Measurements from ENCODE around the gene SH3BP4. TPM values are rescaled to one million over a fixed set of nuclear protein-coding genes. Genes with fewer than 3 reads are reported as not detected.

The SH3BP4 gene
- polyA plus RNA-seq, 2 of the 4 experiments (the other 2 are of a cell fraction): 22.6 to 35.7 TPM

DNA sequence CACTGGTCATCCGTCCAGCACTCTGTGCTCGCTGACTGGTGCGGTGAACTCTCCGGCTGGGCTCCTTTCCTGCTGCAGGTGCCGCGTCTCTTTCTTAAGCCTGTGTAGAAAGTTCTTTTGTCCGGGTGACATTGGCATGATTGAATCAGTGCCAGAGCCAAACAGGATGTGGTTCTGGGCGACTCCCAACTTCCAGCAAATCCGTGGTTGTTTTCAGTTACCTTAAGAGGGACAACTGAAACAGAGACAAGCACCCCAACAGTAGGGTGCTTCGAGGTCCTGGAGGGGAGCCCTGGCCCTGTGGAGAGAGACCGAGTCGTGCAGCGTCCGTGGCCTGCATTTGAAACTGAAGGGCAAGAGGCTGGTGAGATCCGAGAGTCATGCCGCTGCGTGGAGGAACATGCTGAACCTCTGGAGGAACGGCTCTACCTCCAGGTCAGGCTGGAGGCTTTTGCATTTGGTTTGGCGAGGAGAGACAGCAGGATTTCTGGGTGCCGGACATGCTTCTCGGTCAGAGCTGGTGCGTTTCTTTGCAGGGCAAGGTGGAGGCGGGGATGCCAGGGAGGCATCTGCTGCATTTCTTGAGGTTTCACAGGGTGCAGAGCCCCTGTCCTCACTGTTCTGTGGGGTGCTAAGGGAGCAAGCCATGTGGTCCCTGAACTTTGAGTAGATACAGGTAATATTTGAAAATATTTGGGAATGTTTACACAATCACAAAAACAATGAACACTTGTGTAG, 26.8 kb downstream of the SH3BP4 start:
- Histone ChIP-seq H3K4me1 (peaks cover 55% of the 10 kb centered on the region), H3K9me3 (0 out of 3 replicates have a peak, but pooled peaks cover 5% of the 10 kb centered on the region), H3K4me2 (0 out of 3 replicates have a peak overlapping the region, but pooled peaks have one; percentile 15), H3K4me3 (no peak overlapping the region), H3K27ac (peak overlapping the region; percentile 6 to 96; a peak in 4 of 6 replicates)
- TF ChIP-seq SMC3 (IDR thresholded peaks at IDR 0.05) (no peak), RAD21 (conservative IDR thresholded peaks at IDR 0.05 in 1 of 2, IDR thresholded peaks at IDR 0.05 in 1 of 2) (no peak), KDM1A (IDR thresholded peaks at IDR 0.05; ENCODE audit: low read depth) (no peak), HOXB13 (CRISPR knock-in tag; IDR thresholded peaks at IDR 0.05; ENCODE audit: low read depth) (no peak), GATA3 (IDR thresholded peaks at IDR 0.05; ENCODE audit: borderline replicate concordance) (no peak), MYC (IDR thresholded peaks at IDR 0.05; ENCODE audit: borderline replicate concordance, low read length) (no peak), SREBF2 (IDR thresholded peaks at IDR 0.05) (no peak), E2F6 (IDR thresholded peaks at IDR 0.05; ENCODE audit: borderline replicate concordance, low read depth) (no peak), JUN (IDR thresholded peaks at IDR 0.05) (no peak), ESRRA (IDR thresholded peaks at IDR 0.05; ENCODE audit: borderline replicate concordance, low read length) (no peak), RCOR1 (IDR thresholded peaks at IDR 0.05; ENCODE audit: low read depth, low read length) (no peak), MAFK (IDR thresholded peaks at IDR 0.05; ENCODE audit: partially characterized antibody) (no peak), USF2 (IDR thresholded peaks at IDR 0.05) (no peak), NFE2L2 (conservative IDR thresholded peaks at IDR 0.05; ENCODE audit: low read length) (no peak), CBX2 (IDR thresholded peaks at IDR 0.05; ENCODE audit: borderline replicate concordance, low read depth) (no peak)
- TF ChIP-seq, protein P1, sequence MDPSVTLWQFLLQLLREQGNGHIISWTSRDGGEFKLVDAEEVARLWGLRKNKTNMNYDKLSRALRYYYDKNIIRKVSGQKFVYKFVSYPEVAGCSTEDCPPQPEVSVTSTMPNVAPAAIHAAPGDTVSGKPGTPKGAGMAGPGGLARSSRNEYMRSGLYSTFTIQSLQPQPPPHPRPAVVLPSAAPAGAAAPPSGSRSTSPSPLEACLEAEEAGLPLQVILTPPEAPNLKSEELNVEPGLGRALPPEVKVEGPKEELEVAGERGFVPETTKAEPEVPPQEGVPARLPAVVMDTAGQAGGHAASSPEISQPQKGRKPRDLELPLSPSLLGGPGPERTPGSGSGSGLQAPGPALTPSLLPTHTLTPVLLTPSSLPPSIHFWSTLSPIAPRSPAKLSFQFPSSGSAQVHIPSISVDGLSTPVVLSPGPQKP (IDR thresholded peaks at IDR 0.05; ENCODE audit: low read depth, low read length): no peak
- ChIA-PET CTCF (no interaction called here), POLR2A (no interaction called here)
- no peak for DNase-seq (ENCODE audit: low read depth in 1 of 2, low spot score in 1 of 2)
- ATAC-seq: no peak
- FAIRE-seq: no peak
- 81% methylated on average over 20 of the region's 23 CpGs for WGBS (ENCODE audit: missing lambda C conversion rate)

DNA sequence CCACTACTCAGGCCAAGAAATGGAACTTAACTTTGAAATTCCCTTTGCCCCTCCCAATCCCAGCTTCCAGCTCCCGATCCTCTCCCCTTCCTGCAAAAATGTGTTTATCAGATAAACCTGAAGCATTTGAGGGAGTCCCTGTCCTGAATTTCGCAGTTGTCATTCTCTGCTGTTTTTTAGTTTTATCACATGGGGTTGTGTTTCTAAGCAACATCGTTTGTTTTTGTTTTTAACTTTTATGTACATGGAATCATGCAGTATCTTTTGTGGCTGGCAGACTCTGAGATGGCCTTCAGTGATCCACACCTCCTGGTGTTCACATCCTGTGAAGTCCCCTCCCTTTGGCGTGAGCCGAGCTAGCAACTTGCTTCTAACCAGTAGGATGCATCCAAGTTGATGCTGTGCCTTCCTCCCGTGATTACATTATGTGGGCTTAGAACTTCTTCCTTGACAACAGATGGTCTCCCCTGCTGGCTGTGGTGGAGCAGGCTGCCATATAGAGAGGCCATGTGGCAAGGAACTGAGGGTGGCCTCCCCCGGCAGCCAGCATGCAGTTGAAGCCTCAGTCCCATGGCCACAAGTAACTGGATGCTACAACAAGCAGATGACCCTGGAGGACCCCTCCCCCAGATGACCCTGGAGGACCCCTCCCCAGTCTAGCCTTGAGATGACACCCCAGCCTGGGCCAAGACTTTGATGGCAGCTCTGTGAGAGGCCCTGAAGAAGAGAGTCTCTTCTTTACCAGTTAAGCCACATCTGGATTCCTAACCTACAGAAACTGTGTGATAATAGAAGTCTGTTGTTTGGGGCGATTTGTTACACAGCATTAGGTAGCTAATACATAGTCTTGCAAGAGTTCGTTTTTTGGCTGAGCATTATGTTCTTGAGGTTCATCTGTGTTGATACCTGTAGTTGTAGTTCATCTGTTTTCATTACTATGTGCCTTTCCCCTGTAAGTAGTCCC, 27.7 kb downstream of the SH3BP4 start:
- Histone ChIP-seq H3K27ac (peak overlapping the region; percentile 86 to 96), H3K9me3 (0 out of 3 replicates have a peak, but pooled peaks cover 5% of the 10 kb centered on the region), H3K4me2 (no peak overlapping the region), H3K4me3 (no peak overlapping the region), H3K4me1 (peaks cover 63% of the 10 kb centered on the region)
- ChIA-PET CTCF (interaction anchor here (1.1 to 2.7 kb wide), 4 partner anchors 25 to 434 kb away, joined by 3 to 20 read pairs (median 6); no protein-coding TSS in a partner anchor), POLR2A (interaction anchor here (0.6 to 2.4 kb wide), 2 partner anchors 81 to 99 kb away, joined by 5 to 14 read pairs; no protein-coding TSS in a partner anchor)
- ATAC-seq: no peak
- peak in 1 of 2 experiments; percentile 49 for DNase-seq (ENCODE audit: low read depth in 1 of 2, low spot score in 1 of 2)
- TF ChIP-seq POLR2AphosphoS2 (conservative IDR thresholded peaks at IDR 0.05; ENCODE audit: low read length) (no peak), CHD4 (IDR thresholded peaks at IDR 0.05; ENCODE audit: borderline replicate concordance) (no peak), RARB (CRISPR knock-in tag; IDR thresholded peaks at IDR 0.05) (no peak), JUNB (IDR thresholded peaks at IDR 0.05) (no peak), CBX8 (IDR thresholded peaks at IDR 0.05) (no peak), HOXB13 (CRISPR knock-in tag; IDR thresholded peaks at IDR 0.05; ENCODE audit: low read depth) (no peak), POLR2A (IDR thresholded peaks at IDR 0.05; ENCODE audit: low read length) (no peak)
- WGBS (ENCODE audit: missing lambda C conversion rate): 92% methylated on average over 7 of the region's 9 CpGs
- no peak for FAIRE-seq

Measured in A549 (cell line).